GM12891 (cell line): Measurements from ENCODE around the gene UQCR11.

Experiments
- POLR2A ChIP-seq: IDR thresholded peaks from 2 replicates; pipeline ENCODE4 v1.6.1; 2011; ENCODE audit warnings: low read depth, low read length, control low read depth
- POLR2AphosphoS5 ChIP-seq: IDR thresholded peaks from 2 replicates; pipeline ENCODE4 v1.6.1; 2011; ENCODE audit warnings: low read depth, low read length, control low read depth
- TAF1 ChIP-seq: IDR thresholded peaks from 2 replicates; pipeline ENCODE4 v1.6.1; 2011; ENCODE audit warnings: low read depth, low read length, control low read depth

- no peak for TF ChIP-seq POLR2A
- TF ChIP-seq POLR2AphosphoS5, result no peak
- TF ChIP-seq TAF1, result peak; percentile 30
These were observed 47.4 kb upstream of the UQCR11 start, which contains the start of gene TCF3 for GRCh38 chr19:1652471-1653299.
